Measurements from ENCODE around the gene CCDC137.
A peak's percentile ranks its signal among the peaks of the same experiment; 100 is the strongest.
"Not testable (repeated sequence)": the region's sequence is repeated elsewhere in the genome, so short reads cannot be mapped to it uniquely, and the experiment has no call there.

The CCDC137 gene

DNA sequence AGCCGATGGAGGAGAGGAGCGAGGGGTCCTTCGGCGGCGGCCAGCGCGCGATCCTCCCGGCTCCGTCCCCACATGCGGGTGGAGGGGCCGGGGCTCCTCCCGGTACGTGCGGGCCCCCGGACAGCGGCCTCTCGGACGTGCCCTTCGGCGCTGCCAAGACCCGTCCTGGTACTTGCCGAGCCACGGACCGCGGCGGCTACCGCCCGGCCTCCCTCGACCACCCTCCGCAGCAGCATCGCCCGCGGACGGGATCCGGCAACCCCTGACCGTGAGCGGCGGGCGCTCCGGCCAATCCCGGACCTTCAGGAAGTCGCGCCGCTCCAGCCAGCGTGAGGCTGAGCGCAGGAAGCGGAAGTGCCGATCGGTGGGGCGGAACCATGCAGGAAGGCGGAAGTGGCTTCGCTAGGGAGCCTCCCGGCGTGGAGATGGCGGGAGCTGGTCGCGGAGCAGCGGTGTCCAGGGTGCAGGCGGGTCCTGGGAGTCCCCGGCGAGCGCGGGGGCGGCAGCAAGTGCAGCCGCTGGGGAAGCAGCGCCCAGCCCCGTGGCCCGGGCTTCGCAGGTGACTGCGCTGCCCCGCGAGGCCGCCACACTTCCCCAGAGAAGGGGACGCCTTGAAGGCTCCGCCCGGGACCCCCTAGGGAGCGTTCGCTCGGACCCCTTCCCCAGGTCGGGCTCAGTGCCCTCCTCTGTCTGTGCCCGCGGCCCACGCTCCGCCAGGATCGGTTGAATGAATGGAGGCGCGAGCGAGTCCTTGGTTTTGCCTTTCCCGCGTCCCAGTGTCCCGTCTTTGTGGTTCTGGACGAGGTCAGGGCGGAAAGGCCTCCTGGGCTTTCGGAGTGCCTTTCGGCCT lies at the start of gene CCDC137, which contains the start of gene OXLD1:
Gene CCDC137, plus strand, starts transcription at position 396 of the 850 bp plus-strand sequence. Its CDS starts 30 bp downstream, at position 426.
Gene OXLD1, minus strand, starts transcription at position 264 of the 850 bp plus-strand sequence. Its CDS starts 28 bp downstream, at position 236.
- peak; percentile 99 for DNase-seq (ENCODE audit: low read depth, low spot score)

GRCh38 chr17:81616877-81617276 lies 49.7 kb upstream of the CCDC137 start:
- DNase-seq (ENCODE audit: low read depth, low spot score) = no peak

- DNase-seq (ENCODE audit: low read depth, low spot score) = not testable (repeated sequence)
Observed at GRCh38 chr17:81618307-81618706, 48.2 kb upstream of the CCDC137 start.

DNA sequence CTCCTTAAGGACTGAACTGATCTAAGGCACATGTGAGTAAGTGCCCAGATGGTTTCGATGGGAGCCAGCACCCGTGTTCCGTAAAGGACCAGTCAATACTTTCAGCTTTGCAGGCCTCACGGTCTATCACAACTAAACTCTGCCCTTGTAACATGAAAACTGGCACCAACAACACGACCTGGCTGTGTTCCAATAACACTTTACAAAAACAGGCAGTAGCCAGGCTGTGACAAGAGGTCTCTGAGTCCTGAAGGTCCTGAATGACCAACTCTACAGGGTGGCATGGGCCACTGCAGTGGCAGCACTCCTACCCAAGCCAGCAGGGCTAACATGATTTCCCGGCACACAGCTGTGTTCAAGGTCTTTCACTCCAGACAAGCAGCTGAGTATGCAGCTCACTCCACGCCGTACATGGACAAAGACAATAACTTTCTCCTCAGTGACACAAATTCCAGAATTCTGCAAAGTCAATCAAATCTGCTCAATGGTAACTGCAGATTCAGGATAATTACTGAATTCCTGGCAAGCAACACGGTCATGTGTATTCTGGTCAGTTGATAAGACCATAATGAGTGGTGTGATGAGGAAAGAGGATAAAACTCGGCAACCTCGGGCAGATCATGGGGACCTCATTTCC lies 44.9 kb upstream of the CCDC137 start:
- no peak for DNase-seq (ENCODE audit: low read depth, low spot score)

DNA sequence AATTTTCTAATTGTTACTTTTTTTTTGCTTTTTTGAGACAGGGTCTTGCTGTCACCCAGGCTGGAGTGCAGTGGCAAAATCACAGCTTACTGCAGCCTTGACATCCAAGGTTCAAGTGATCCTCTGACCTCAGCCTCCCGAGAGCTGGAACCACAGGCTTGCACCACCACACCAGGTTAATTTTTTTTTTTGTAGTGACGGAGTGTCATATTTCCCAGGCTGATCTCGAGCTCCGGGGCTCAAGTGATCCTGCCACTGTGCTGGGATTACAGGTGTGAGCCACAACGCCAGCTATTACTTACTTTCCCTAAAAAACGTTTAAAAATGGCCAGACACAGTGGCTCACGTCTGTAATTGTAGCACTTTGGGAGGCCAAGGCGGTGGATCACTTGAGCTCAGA lies 36.3 kb upstream of the CCDC137 start:
- no peak for DNase-seq (ENCODE audit: low read depth, low spot score)

DNA sequence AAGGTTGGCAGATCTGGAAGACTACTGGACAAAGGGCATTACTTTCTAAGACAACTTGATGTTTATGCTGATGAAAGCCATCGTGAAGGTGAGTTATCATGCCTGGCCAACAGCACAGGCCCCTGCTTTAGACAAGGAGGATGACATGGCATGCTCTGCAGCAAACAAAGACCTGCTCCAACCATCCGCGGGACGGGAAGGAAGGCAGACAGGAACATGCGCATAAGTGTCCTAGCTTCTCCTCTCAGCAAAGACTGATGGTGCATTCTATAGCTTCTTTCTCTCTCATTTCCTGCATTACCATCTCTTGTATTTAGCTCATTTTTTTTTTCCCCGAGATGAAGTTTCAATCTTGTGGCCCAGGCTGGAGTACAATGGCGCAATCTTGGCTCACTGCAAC lies 35.1 kb upstream of the CCDC137 start:
- DNase-seq (ENCODE audit: low read depth, low spot score) = no peak

DNA sequence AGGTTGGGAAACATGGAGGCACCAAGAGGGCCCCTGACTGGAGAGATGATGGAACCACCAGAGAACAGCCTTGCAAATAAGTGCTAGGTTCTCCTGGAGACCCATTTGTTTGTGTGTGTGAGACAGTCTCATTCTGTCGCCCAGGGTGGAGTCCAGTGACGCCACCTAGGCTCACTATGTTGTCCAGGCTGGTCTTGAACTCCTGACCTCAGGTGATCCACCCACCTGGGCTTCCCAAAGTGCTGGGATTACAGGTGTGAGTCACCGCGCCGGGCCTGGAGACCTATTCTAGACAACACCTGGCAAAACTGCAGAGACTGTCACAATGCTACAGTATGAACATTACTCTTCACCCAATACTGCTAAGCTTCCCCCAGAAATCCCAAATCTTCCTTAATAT lies 31.1 kb upstream of the CCDC137 start:
- no peak for DNase-seq (ENCODE audit: low read depth, low spot score)

DNA sequence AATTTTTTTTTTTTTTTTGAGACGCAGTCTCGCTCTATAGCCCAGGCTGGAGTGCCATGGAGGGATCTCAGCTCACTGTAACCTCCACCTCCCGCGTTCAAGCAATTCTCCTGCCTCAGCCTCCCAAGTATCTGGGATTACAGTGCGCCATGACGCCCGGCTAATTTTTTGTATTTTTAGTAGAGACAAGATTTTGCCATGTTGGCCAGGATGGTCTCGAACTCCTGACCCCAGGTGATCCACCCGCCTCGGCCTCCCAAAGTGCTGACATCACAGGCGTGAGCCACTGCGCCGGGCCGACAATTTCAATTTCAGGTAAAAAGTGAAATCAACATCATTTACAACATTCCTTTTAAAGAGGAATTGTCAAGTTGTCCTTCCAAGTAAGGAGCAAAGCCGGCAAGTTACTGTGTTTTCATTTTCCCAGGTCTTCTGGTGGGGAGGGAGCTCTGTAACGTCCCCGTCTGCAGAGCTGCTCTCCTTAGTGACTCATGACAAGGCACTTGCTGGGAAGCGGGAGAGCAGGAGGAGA lies 30.5 kb upstream of the CCDC137 start:
- DNase-seq (ENCODE audit: low read depth, low spot score) = no peak

DNA sequence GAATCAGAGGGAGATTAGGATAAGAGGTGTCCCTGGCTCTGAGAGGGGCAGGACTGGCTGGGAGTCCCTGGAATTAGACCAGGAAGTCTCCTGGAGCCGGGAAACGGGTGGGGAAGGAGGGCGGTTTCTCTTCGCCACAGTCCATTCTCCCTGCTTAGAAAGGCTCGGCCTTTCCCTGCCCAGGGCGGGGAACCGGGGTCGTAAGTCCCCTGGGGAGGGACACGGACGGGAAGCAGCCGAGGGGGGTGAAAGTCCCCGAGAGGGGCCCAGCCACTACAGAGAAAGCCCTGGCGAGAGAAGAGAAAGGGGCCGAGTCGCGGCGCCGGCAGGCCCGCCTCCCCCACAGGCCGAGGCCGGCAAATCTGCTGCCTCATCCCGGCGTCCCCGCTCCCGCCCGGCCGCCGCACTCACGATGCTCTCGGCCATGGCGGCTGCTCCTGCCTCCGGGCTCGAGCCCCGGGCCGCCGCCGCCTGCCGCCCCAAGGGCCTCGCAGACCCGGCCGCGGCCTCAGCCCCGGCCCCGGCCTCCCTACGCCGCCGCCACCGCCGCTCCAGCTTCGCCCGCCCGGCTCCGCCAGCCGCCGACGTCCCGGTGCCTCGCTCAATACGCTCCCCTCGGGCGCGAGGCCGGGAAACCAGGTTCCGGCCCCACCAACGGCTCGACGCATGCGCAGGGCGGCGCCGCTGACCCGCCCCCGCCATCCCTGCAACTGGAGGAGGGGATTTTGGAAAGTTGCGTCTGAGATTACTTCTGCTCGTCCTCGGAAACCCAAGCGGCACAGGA lies 29.8 kb upstream of the CCDC137 start, which contains the start of the genes NPLOC4 and TSPAN10:
Gene NPLOC4, minus strand, starts transcription at position 608 of the 784 bp plus-strand sequence. Its CDS starts 182 bp downstream, at position 426.
Gene TSPAN10, plus strand, starts transcription at position 692 of the 784 bp plus-strand sequence. CDS start 5,217 bp downstream, outside the sequence.
- DNase-seq (ENCODE audit: low read depth, low spot score) = peak; percentile 96

GRCh38 chr17:81638683-81639082 lies 27.9 kb upstream of the CCDC137 start:
- no peak for DNase-seq (ENCODE audit: low read depth, low spot score)

DNA sequence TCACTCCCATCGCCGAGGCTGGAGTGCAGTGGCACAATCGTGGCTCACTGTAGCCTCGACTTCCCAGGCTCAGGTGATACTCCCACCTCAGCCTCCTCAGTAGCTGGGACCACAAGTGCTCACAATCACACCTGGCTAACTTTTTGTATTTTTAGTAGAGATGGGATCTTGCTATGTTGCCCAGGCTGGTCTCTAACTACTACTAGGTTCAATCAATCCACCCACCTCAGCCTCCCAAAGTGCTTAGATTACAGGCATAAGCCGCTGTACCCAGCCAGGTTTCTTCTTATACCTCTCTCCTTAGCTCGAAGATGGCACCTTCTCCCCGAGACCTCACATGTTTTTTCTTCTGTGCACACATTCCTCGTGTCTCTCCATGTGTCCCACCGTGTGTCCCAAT lies 26.5 kb upstream of the CCDC137 start:
- DNase-seq (ENCODE audit: low read depth, low spot score) = no peak

DNA sequence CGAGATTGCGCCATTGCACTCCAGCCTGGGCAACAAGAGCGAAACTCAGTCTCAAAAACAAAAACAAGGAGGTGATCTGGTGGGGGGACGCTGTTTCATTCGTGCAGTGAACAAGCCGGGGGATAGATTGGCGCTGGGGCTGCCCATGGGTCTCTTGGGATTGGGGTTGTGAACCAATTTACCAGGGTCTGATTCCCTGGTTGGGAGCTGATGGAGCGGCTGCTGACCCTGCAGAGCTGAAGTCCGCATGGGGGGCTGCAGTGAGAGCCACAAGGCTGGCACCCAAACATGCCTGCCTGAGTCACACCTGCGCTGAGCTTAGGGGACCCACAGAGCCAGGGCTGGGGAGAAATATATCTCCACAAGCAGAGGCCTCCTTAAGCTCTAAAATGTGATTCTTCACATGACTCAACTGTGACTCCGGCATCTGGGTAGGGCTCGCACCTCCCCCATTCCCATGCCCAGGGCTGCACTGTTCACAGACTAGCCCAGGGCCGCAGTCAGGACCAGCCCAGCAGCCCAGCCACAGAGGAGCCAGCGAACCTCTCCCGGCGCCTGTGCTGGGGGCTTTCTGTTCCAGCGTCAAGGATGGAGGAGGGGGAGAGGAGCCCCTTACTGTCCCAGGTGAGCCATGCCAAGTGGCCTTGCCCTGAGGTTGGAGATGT lies 24.6 kb upstream of the CCDC137 start:
- DNase-seq (ENCODE audit: low read depth, low spot score) = peak; percentile 70

GRCh38 chr17:81644496-81644895 lies 22.0 kb upstream of the CCDC137 start:
- no peak for DNase-seq (ENCODE audit: low read depth, low spot score)

- no peak for DNase-seq (ENCODE audit: low read depth, low spot score)
Observed at GRCh38 chr17:81644976-81645952, 21.3 kb upstream of the CCDC137 start.

- DNase-seq (ENCODE audit: low read depth, low spot score) = no peak
Observed at GRCh38 chr17:81646869-81647600, 19.5 kb upstream of the CCDC137 start.

GRCh38 chr17:81647640-81648012 lies 18.9 kb upstream of the CCDC137 start:
- DNase-seq (ENCODE audit: low read depth, low spot score) = no peak

- DNase-seq (ENCODE audit: low read depth, low spot score) = peak; percentile 28
Observed at GRCh38 chr17:81648013-81648706, 18.4 kb upstream of the CCDC137 start.

DNA sequence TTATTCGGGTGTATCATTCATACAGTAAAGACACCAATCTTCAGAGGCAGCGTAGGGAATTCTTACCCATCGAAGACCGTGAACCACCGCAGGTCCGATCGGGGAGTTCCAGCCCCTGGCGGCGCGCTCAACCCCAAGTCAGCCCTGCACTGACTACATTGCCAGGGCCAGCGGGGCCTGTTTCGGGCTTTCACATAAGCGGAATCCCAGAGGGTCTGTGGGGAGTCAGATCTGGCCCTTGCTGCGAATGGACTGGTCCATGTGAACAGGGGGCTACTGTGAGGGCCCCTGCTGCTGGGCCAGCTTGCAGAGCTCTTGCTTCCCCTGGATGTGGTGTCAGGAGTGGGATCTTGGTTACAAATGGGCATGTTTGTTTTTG lies 17.8 kb upstream of the CCDC137 start:
- no peak for DNase-seq (ENCODE audit: low read depth, low spot score)

DNA sequence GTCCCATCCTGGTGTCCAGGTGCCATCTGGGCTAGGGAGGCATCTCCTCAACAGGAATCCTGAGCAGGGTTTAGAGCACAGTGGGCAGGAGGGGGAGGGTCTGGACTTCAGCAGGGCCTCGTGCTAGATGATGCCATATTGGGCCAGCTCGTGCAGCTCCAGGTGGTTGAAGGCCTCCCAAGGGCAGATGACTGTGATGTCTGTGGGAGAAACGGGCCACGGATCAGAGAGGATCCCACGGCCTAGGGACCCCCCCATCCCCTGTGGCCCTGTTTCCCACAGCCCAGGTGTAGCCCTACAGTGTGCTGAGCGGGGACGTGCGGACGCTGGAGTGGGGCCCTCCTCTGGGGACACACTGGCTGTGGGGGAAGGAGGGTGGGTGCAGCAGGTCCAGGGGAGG lies 15.6 kb upstream of the CCDC137 start:
- DNase-seq (ENCODE audit: low read depth, low spot score) = no peak

All from astrocyte of the hippocampus (primary cell).